ENCODE measurements around the gene MAFG. TPM values are rescaled to one million over a fixed set of nuclear protein-coding genes. Genes with fewer than 3 reads are reported as not detected.
A peak's percentile ranks its signal among the peaks of the same experiment; 100 is the strongest.

Gene MAFG
- total and polyA plus RNA-seq, 2 of the 13 experiments (the other 11 are each of a cell fraction or from before 2014, with no cell fraction given): 14.5 to 20.0 TPM

- no peak for TF ChIP-seq ZNF709 (CRISPR knock-in tag; IDR thresholded peaks at IDR 0.05)
- TF ChIP-seq DNMT3B (CRISPR knock-in tag; conservative IDR thresholded peaks at IDR 0.05): no peak
- no peak for TF ChIP-seq TFDP2 (CRISPR knock-in tag; IDR thresholded peaks at IDR 0.05)
- TF ChIP-seq NCOA5 (CRISPR knock-in tag; IDR thresholded peaks at IDR 0.05): no peak
- TF ChIP-seq PHF8 (CRISPR knock-in tag; IDR thresholded peaks at IDR 0.05): no peak
- no peak for TF ChIP-seq HDAC2 (CRISPR knock-in tag; IDR thresholded peaks at IDR 0.05)
- no peak for TF ChIP-seq RFX3 (CRISPR knock-in tag; IDR thresholded peaks at IDR 0.05)
- TF ChIP-seq TBX3 (IDR thresholded peaks at IDR 0.05; ENCODE audit: borderline replicate concordance): no peak
- no peak for TF ChIP-seq ZNF574 (CRISPR knock-in tag; IDR thresholded peaks at IDR 0.05)
- TF ChIP-seq ERF (CRISPR knock-in tag; IDR thresholded peaks at IDR 0.05): no peak
- TF ChIP-seq YY1 (IDR thresholded peaks at IDR 0.05; ENCODE audit: insufficient read depth, insufficient replicate concordance, low read depth, low read length): peak; percentile 0
- TF ChIP-seq ATF5 (CRISPR knock-in tag; IDR thresholded peaks at IDR 0.05; ENCODE audit: low read depth): no peak
- 0 out of 2 replicates have a peak, but pooled peaks have one; percentile 14 for TF ChIP-seq ZNF768 (CRISPR knock-in tag; IDR thresholded peaks at IDR 0.05)
- TF ChIP-seq ZFY (CRISPR knock-in tag; IDR thresholded peaks at IDR 0.05): no peak
- TF ChIP-seq THAP7 (CRISPR knock-in tag; IDR thresholded peaks at IDR 0.05): no peak
- TF ChIP-seq HNRNPL (IDR thresholded peaks at IDR 0.05; ENCODE audit: low read depth, low read length): peak; percentile 94
- no peak for TF ChIP-seq SYNCRIP (IDR thresholded peaks at IDR 0.05; ENCODE audit: insufficient read depth, low read depth, low read length)
- TF ChIP-seq SIN3B (IDR thresholded peaks at IDR 0.05; ENCODE audit: low read length): no peak
- TF ChIP-seq U2AF2 (IDR thresholded peaks at IDR 0.05; ENCODE audit: low read depth, low read length): no peak
- no peak for TF ChIP-seq ZBTB37 (CRISPR knock-in tag; IDR thresholded peaks at IDR 0.05)
- TF ChIP-seq ARNTL (CRISPR knock-in tag; IDR thresholded peaks at IDR 0.05): no peak
- TF ChIP-seq ZC3H13 (CRISPR knock-in tag; IDR thresholded peaks at IDR 0.05): peak; percentile 74
- no peak; the same call in 1 of the 2 replicates for TF ChIP-seq LBX2 (CRISPR knock-in tag; IDR thresholded peaks at IDR 0.05; ENCODE audit: borderline replicate concordance)
These were observed 2.9 kb upstream of the MAFG start (continued) for GRCh38 chr17:81930142-81931125.

Measured in HepG2 (cell line).